ENCODE measurements around the gene PAPPA2. TPM values are rescaled to one million over a fixed set of nuclear protein-coding genes. Genes with fewer than 3 reads are reported as not detected.

Gene PAPPA2
- total and polyA plus RNA-seq, 10 of the 15 experiments (the other 5 are each of a cell fraction or from before 2014, with no cell fraction given) = under 0.01 to 0.06 (median 0.03) TPM; not detected in 7

- no peak overlapping the region for H3K4me2 ChIP-seq (ENCODE audit: control insufficient read depth, insufficient read depth)
- no peak overlapping the region for H3K27ac ChIP-seq (ENCODE audit: control insufficient read depth, insufficient read depth)
- no peaks in the 10 kb centered on the region for H3K79me2 ChIP-seq (ENCODE audit: control insufficient read depth, insufficient read depth, low read length)
- no peak overlapping the region for H3K4me3 ChIP-seq
- FAIRE-seq (no peak), DNase-seq (ENCODE audit: low read depth, low spot score) (no peak), ATAC-seq (no peak)
- no peaks in the 10 kb centered on the region for H3K9me3 ChIP-seq (replicated peaks; ENCODE audit: control insufficient read depth, insufficient read depth, low read length)
- CTCF ChIA-PET = no interaction called here
- H2AFZ ChIP-seq (ENCODE audit: control insufficient read depth, low read depth, low read length) = no peak overlapping the region
- 4% methylated on average over 1 of the region's 1 CpG for WGBS (ENCODE audit: insufficient coverage, insufficient replicate concordance, low lambda C conversion rate, missing lambda C conversion rate)
- no peaks in the 10 kb centered on the region for H3K4me1 ChIP-seq (ENCODE audit: control insufficient read depth, insufficient read depth, low read length)
- TF ChIP-seq YBX1 (IDR thresholded peaks at IDR 0.05) (no peak), ESRRA (IDR thresholded peaks at IDR 0.05; ENCODE audit: low read length) (no peak), NRF1 (conservative IDR thresholded peaks at IDR 0.05; ENCODE audit: low read depth, low read length) (no peak), STAT1 (conservative IDR thresholded peaks at IDR 0.05) (no peak), ZBTB40 (IDR thresholded peaks at IDR 0.05; ENCODE audit: borderline replicate concordance) (no peak), FOXM1 (IDR thresholded peaks at IDR 0.05; ENCODE audit: low read depth, low read length) (no peak), JUND (IDR thresholded peaks at IDR 0.05; ENCODE audit: low read depth, low read length) (no peak), PML (IDR thresholded peaks at IDR 0.05; ENCODE audit: low read length) (no peak), SIN3A (IDR thresholded peaks at IDR 0.05; ENCODE audit: low read depth, low read length) (no peak), BCL3 (IDR thresholded peaks at IDR 0.05; ENCODE audit: borderline replicate concordance, insufficient read depth, low read depth, low read length, poor library complexity, severe bottlenecking) (no peak)
- SMC1A ChIA-PET (ENCODE audit: uncharacterized antibody, unreplicated experiment) = interaction anchor here (0.6 kb wide), 1 partner anchor 27 kb away, joined by 3 read pairs; no protein-coding TSS in a partner anchor
- no TSS peak for BruUV-seq (replicated peaks)
- POLR2A ChIA-PET = no interaction called here
- H3K9ac ChIP-seq (ENCODE audit: control insufficient read depth, insufficient read depth, low read length) = no peak overlapping the region
- H4K20me1 ChIP-seq (ENCODE audit: control insufficient read depth, insufficient read depth) = no peaks in the 10 kb centered on the region
- no peaks in the 10 kb centered on the region for H3K36me3 ChIP-seq (ENCODE audit: control insufficient read depth in 2 of 2, insufficient read depth in 2 of 2, low read length in 1 of 2)
- intact Hi-C loops (cut with micrococcal nuclease; ENCODE audit: unreplicated experiment) = no loop called here
- no peaks in the 10 kb centered on the region for H3K27me3 ChIP-seq (replicated peaks in 1 of 2; ENCODE audit: control insufficient read depth in 2 of 2, insufficient read depth in 2 of 2, low read length in 1 of 2)
- in situ Hi-C loops (cut with MboI) = no loop called here
- RAD21 ChIA-PET (ENCODE audit: unreplicated experiment) = no interaction called here
These were observed 140.7 kb downstream of the PAPPA2 start for GRCh38 chr1:176603696-176604095.
